ENCODE results near the gene LYZL4. TPM values are rescaled to one million over a fixed set of nuclear protein-coding genes. Genes with fewer than 3 reads are reported as not detected.
A peak's percentile ranks its signal among the peaks of the same experiment; 100 is the strongest.

The LYZL4 gene
- total RNA-seq = not detected

GRCh38 chr3:42410370-42411131 is at the start of gene LYZL4:
LYZL4 (minus strand) TSS chr3:42410610; CDS start chr3:42407251, 3,359 bp downstream.
- no peak for DNase-seq

- no peak for DNase-seq
Observed at GRCh38 chr3:42459151-42459550, 48.7 kb upstream of the LYZL4 start.

GRCh38 chr3:42456211-42456610 is 45.8 kb upstream of the LYZL4 start:
- no peak for DNase-seq

GRCh38 chr3:42451546-42452230 is 41.3 kb upstream of the LYZL4 start:
- DNase-seq = no peak

- no peak for DNase-seq
Observed at GRCh38 chr3:42451116-42451515, 40.7 kb upstream of the LYZL4 start.

GRCh38 chr3:42450567-42450966 is 40.2 kb upstream of the LYZL4 start:
- DNase-seq = no peak

GRCh38 chr3:42447481-42447880 is 37.1 kb upstream of the LYZL4 start:
- no peak for DNase-seq

GRCh38 chr3:42446111-42447050 is 36.0 kb upstream of the LYZL4 start:
- no peak for DNase-seq

GRCh38 chr3:42443819-42444436 is 33.5 kb upstream of the LYZL4 start:
- peak; percentile 60 for DNase-seq

GRCh38 chr3:42443292-42443691 is 32.9 kb upstream of the LYZL4 start:
- DNase-seq = no peak

- DNase-seq = no peak
Observed at GRCh38 chr3:42442640-42443039, 32.2 kb upstream of the LYZL4 start.

GRCh38 chr3:42441791-42442190 is 31.4 kb upstream of the LYZL4 start:
- DNase-seq = no peak

GRCh38 chr3:42440924-42441323 is 30.5 kb upstream of the LYZL4 start:
- DNase-seq = no peak

GRCh38 chr3:42439261-42440115 is 29.1 kb upstream of the LYZL4 start:
- peak; percentile 52 for DNase-seq

GRCh38 chr3:42438758-42439157 is 28.3 kb upstream of the LYZL4 start:
- no peak for DNase-seq

- no peak for DNase-seq
Observed at GRCh38 chr3:42438193-42438592, 27.8 kb upstream of the LYZL4 start.

GRCh38 chr3:42434777-42435380 is 24.5 kb upstream of the LYZL4 start:
- DNase-seq = no peak

- no peak for DNase-seq
Observed at GRCh38 chr3:42432485-42432884, 22.1 kb upstream of the LYZL4 start.

- no peak for DNase-seq
Observed at GRCh38 chr3:42430781-42431532, 20.5 kb upstream of the LYZL4 start.

- no peak for DNase-seq
Observed at GRCh38 chr3:42428830-42429229, 18.4 kb upstream of the LYZL4 start.
